Right cardiac atrium (tissue), 5 donors: Measurements from ENCODE around the gene AJM1. TPM values are rescaled to one million over a fixed set of nuclear protein-coding genes. Genes with fewer than 3 reads are reported as not detected.

ENCODE experiments used
- ATAC-seq, 2 donors: fragments of 200-7000 bp; cut with Tn5 transposase; one replicate each; pipeline versions ENCODE4 v1.8.0 to v1.9.1; 2020; ENCODE audit warnings: moderate library complexity in 2 of 2, mild to moderate bottlenecking in 1 of 2
- DNase-seq, 3 donors: peaks; one replicate each; pipeline ENCODE4 v3.0.0-alpha.2; 2020
- H3K27ac ChIP-seq: one replicate; pipeline ENCODE4 v1.5.1; 2013; ENCODE audit warnings: mild to moderate bottlenecking, low read length, control low read depth, moderate library complexity
- H3K27me3 ChIP-seq: one replicate; pipeline ENCODE4 v1.6.1; 2013; ENCODE audit not compliant: control insufficient read depth, insufficient read depth
- H3K4me1 ChIP-seq: one replicate; pipeline ENCODE4 v1.6.1; 2013; ENCODE audit warnings: low read length; ENCODE audit not compliant: control insufficient read depth, insufficient read depth
- H3K4me3 ChIP-seq: one replicate; pipeline ENCODE4 v1.5.1; 2013; ENCODE audit warnings: low read length, control low read depth
- H3K9me3 ChIP-seq: one replicate; pipeline ENCODE4 v1.6.1; 2013; ENCODE audit warnings: low read length; ENCODE audit not compliant: control insufficient read depth
- WGBS: extraction: QIAGEN DNeasy Blood & Tissue Kit; methylation state at CpG from one replicate; pipeline ENCODE4 v1.1.7; 2013; 5-methylcytosine and 5-hydroxymethylcytosine counted together
- intact Hi-C, 4 donors: fragments of 100-400 bp; cut with DNase I; formaldehyde crosslinking; loops; one replicate each; pipeline versions ENCODE4 v1.11.0 to v1.14.0; 2022 to 2023
- polyA plus RNA-seq: library from polyadenylated mRNA; stranded (reverse); fragments of 200-250 nt; gene quantifications from one replicate; pipeline ENCODE4 v1.2.3, GENCODE V29; 2013
- total RNA-seq, 4 donors: library from RNA; stranded (reverse); fragmentation: NEBNext Ultra II Directional; extraction: Animal tissue kit (Norgen Biotek cat#: 25700); gene quantifications; one replicate each; pipeline ENCODE4 v1.2.1, GENCODE V29; 2021
- donor health status: healthy with polysubstance abuse.
- donor health status: DM: no; HTN: yes; CAD: no.
- donor health status: DM: no; HTN: no; CAD: no.
- donor health status: DM: no; HTN: yes; CAD: no; lungs with severe emphysema.
- donor health status: DM: yes; HTN: yes; CAD: no.

Gene AJM1
- total and polyA plus RNA-seq, 5 donors = 4.3 to 11.5 (median 6.3) TPM

GRCh38 chr9:136853596-136854112 is 11.4 kb downstream of the AJM1 start:
- DNase-seq = peak in 2 of 3 donors; percentile 49 to 60
- WGBS = 87% methylated on average over 18 of the region's 18 CpGs

DNA sequence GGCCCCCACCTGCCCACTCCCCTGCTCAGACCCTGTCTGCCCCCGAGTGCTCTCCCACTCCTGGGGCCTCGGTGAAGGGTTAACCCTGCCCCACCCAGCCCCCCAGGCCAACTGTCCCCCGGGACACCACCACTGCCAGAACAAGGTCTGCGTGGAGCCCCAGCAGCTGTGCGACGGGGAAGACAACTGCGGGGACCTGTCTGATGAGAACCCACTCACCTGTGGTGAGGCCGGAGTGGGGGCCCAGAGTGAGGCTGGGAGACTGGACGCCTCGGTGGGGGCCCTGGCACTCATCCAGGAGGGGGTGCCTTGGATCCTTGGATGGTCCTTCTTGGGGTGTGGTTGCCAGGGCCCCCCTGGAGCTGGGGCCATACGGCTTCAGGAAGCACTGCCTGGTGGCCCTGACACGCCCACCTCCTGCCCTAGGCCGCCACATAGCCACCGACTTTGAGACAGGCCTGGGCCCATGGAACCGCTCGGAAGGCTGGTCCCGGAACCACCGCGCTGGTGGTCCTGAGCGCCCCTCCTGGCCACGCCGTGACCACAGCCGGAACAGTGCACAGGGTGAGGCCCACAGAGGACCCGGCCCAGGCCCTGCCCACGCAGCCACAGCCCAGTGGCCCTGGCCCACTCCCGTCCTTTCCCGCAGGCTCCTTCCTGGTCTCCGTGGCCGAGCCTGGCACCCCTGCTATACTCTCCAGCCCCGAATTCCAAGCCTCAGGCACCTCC is 12.0 kb downstream of the AJM1 start:
- 74% methylated on average over 30 of the region's 30 CpGs for WGBS
- Histone ChIP-seq H3K4me3 (no peak overlapping the region), H3K27me3 (no peaks in the 10 kb centered on the region), H3K4me1 (peaks cover 2% of the 10 kb centered on the region), H3K27ac (no peak overlapping the region), H3K9me3 (no peaks in the 10 kb centered on the region)
- intact Hi-C loops = loop anchor here in 1 of 4 donors (10.0 kb wide), 1 partner anchor 91 kb away; the partner anchor contains the start of genes C8G and FBXW5
- peak; percentile 31 to 77 (median 58) for DNase-seq
- no peak for ATAC-seq

More at GRCh38 chr9:136853596-136854112, 11.4 kb downstream of the AJM1 start:
- Histone ChIP-seq H3K4me3 (no peak overlapping the region), H3K9me3 (no peaks in the 10 kb centered on the region), H3K4me1 (peaks cover 2% of the 10 kb centered on the region), H3K27ac (no peak overlapping the region), H3K27me3 (no peaks in the 10 kb centered on the region)
- intact Hi-C loops = loop anchor here in 1 of 4 donors (10.0 kb wide), 1 partner anchor 91 kb away; the partner anchor contains the start of genes C8G and FBXW5
- ATAC-seq = no peak

DNA sequence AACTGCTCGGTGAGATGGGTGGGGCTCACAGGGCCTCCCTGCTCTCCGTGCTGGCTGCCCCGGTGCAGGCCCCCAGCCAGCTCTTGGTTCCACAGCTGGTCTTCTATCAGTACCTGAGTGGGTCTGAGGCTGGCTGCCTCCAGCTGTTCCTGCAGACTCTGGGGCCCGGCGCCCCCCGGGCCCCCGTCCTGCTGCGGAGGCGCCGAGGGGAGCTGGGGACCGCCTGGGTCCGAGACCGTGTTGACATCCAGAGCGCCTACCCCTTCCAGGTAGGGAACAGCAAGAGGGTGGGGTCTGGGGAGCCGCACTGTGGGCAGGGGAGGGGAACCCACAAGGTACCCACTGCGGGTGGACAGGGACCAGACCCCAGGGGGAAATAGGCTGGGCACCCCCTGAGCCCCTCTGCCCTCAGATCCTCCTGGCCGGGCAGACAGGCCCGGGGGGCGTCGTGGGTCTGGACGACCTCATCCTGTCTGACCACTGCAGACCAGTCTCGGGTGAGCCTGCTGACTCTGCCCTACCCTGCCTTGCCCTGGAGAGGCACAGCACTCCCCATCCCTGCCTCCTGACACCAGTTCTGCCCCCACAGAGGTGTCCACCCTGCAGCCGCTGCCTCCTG is 12.7 kb downstream of the AJM1 start:
- H3K9me3 ChIP-seq = no peaks in the 10 kb centered on the region
- no peak for ATAC-seq
- intact Hi-C loops = loop anchor here in 2 of 4 donors (5.0 to 10.0 kb wide), 2 partner anchors 53 to 90 kb away; partner anchors contain the start of genes C8G (in 1 of the 2) and FBXW5 (in 1 of the 2)
- no peak overlapping the region for H3K27ac ChIP-seq
- no peaks in the 10 kb centered on the region for H3K27me3 ChIP-seq
- H3K4me3 ChIP-seq = no peak overlapping the region
- peaks cover 2% of the 10 kb centered on the region for H3K4me1 ChIP-seq
- DNase-seq = peak in 2 of 3 donors; percentile 35 to 63
- WGBS = 82% methylated on average over 23 of the region's 23 CpGs

GRCh38 chr9:136855461-136856078 is 13.3 kb downstream of the AJM1 start:
- 74% methylated on average over 26 of the region's 26 CpGs for WGBS
- no peak overlapping the region for H3K4me3 ChIP-seq

GRCh38 chr9:136856079-136856476 is 13.8 kb downstream of the AJM1 start:
- H3K27me3 ChIP-seq = no peaks in the 10 kb centered on the region

More at GRCh38 chr9:136855461-136856078, 13.3 kb downstream of the AJM1 start:
- intact Hi-C loops = loop anchor here in 2 of 4 donors (5.0 to 10.0 kb wide), 2 partner anchors 53 to 89 kb away; partner anchors contain the start of genes C8G (in 1 of the 2) and FBXW5 (in 1 of the 2)
- H3K4me1 ChIP-seq = no peaks in the 10 kb centered on the region
- no peaks in the 10 kb centered on the region for H3K27me3 ChIP-seq
- H3K9me3 ChIP-seq = no peaks in the 10 kb centered on the region
- no peak for ATAC-seq
- DNase-seq = peak; percentile 30 to 79 (median 68)
- no peak overlapping the region for H3K27ac ChIP-seq

GRCh38 chr9:136856541-136857141 is 14.4 kb downstream of the AJM1 start:
- DNase-seq = peak in 2 of 3 donors; percentile 20 to 42
- ATAC-seq = no peak
- intact Hi-C loops = loop anchor here in 2 of 4 donors (5.0 to 10.0 kb wide), 2 partner anchors 54 to 88 kb away; partner anchors contain the start of genes C8G (in 1 of the 2) and FBXW5 (in 1 of the 2)
- no peak overlapping the region for H3K4me3 ChIP-seq
- no peak overlapping the region for H3K27ac ChIP-seq
- H3K4me1 ChIP-seq = no peaks in the 10 kb centered on the region
- no peaks in the 10 kb centered on the region for H3K9me3 ChIP-seq
- no peaks in the 10 kb centered on the region for H3K27me3 ChIP-seq
- WGBS = 79% methylated on average over 14 of the region's 14 CpGs

More at GRCh38 chr9:136856079-136856476, 13.8 kb downstream of the AJM1 start:
- intact Hi-C loops = loop anchor here in 2 of 4 donors (5.0 to 10.0 kb wide), 2 partner anchors 54 to 89 kb away; partner anchors contain the start of genes C8G (in 1 of the 2) and FBXW5 (in 1 of the 2)
- ATAC-seq (no peak), DNase-seq (peak in 2 of 3 donors; percentile 50 to 57)
- WGBS = 70% methylated on average over 15 of the region's 15 CpGs
- no peaks in the 10 kb centered on the region for H3K4me1 ChIP-seq
- H3K9me3 ChIP-seq = no peaks in the 10 kb centered on the region
- no peak overlapping the region for H3K4me3 ChIP-seq
- no peak overlapping the region for H3K27ac ChIP-seq

DNA sequence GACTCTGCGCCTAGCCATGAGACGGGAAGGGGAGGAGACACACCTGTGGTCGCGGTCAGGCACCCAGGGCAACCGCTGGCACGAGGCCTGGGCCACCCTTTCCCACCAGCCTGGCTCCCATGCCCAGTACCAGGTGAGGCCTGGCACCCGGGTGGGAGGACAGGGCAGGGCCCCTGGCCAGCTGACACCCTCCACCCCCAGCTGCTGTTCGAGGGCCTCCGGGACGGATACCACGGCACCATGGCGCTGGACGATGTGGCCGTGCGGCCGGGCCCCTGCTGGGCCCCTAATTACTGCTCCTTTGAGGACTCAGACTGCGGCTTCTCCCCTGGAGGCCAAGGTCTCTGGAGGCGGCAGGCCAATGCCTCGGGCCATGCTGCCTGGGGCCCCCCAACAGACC is 14.9 kb downstream of the AJM1 start:
- DNase-seq (peak; percentile 18 to 56 (median 54)), ATAC-seq (no peak)
- no peaks in the 10 kb centered on the region for H3K9me3 ChIP-seq
- 88% methylated on average over 19 of the region's 19 CpGs for WGBS
- no peak overlapping the region for H3K4me3 ChIP-seq
- intact Hi-C loops = loop anchor here in 2 of 4 donors (5.0 to 10.0 kb wide), 2 partner anchors 55 to 88 kb away; partner anchors contain the start of genes C8G (in 1 of the 2) and FBXW5 (in 1 of the 2)
- H3K4me1 ChIP-seq = no peaks in the 10 kb centered on the region
- no peak overlapping the region for H3K27ac ChIP-seq
- no peaks in the 10 kb centered on the region for H3K27me3 ChIP-seq

GRCh38 chr9:136857581-136858412 is 15.5 kb downstream of the AJM1 start:
- DNase-seq = peak in 2 of 3 donors; percentile 47 to 56
- intact Hi-C loops = loop anchor here in 2 of 4 donors (5.0 to 10.0 kb wide), 2 partner anchors 55 to 87 kb away; partner anchors contain the start of genes C8G (in 1 of the 2) and FBXW5 (in 1 of the 2)
- H3K27ac ChIP-seq = no peak overlapping the region

GRCh38 chr9:136858452-136858843 is 16.2 kb downstream of the AJM1 start:
- WGBS = 92% methylated on average over 15 of the region's 15 CpGs
- Histone ChIP-seq H3K4me1 (no peaks in the 10 kb centered on the region), H3K27me3 (no peaks in the 10 kb centered on the region), H3K27ac (no peak overlapping the region), H3K4me3 (no peak overlapping the region), H3K9me3 (no peaks in the 10 kb centered on the region)
- ATAC-seq = no peak
- DNase-seq = peak in 1 of 3 donors; percentile 45
- intact Hi-C loops = loop anchor here in 2 of 4 donors (5.0 to 10.0 kb wide), 2 partner anchors 56 to 86 kb away; partner anchors contain the start of genes C8G (in 1 of the 2) and FBXW5 (in 1 of the 2)

More at GRCh38 chr9:136857581-136858412, 15.5 kb downstream of the AJM1 start:
- H3K4me1 ChIP-seq = no peaks in the 10 kb centered on the region
- no peaks in the 10 kb centered on the region for H3K27me3 ChIP-seq
- H3K9me3 ChIP-seq = no peaks in the 10 kb centered on the region
- H3K4me3 ChIP-seq = no peak overlapping the region
- no peak for ATAC-seq
- WGBS = 85% methylated on average over 29 of the region's 29 CpGs
